ENCODE data around the gene HOMER2. TPM values are rescaled to one million over a fixed set of nuclear protein-coding genes. Genes with fewer than 3 reads are reported as not detected.

The HOMER2 gene
- total and polyA plus RNA-seq, 9 of the 15 experiments (the other 6 are each of a cell fraction or from before 2014, with no cell fraction given), result 0.13 to 0.47 (median 0.29) TPM; not detected in 1

- TF ChIP-seq SIX5 (IDR thresholded peaks at IDR 0.05; ENCODE audit: borderline replicate concordance in 1 of 2, insufficient read depth in 1 of 2, low read depth in 1 of 2, low read length in 2 of 2) (no peak), CHD1 (IDR thresholded peaks at IDR 0.05; ENCODE audit: low read length) (no peak), CTCF (IDR thresholded peaks at IDR 0.05 in 2 of 3, conservative IDR thresholded peaks at IDR 0.05 in 1 of 3; ENCODE audit: insufficient read depth in 2 of 3, low read depth in 1 of 3, low read length in 3 of 3) (no peak)
Observed at GRCh38 chr15:82970696-82971095, 18.2 kb upstream of the HOMER2 start (continued).

DNA sequence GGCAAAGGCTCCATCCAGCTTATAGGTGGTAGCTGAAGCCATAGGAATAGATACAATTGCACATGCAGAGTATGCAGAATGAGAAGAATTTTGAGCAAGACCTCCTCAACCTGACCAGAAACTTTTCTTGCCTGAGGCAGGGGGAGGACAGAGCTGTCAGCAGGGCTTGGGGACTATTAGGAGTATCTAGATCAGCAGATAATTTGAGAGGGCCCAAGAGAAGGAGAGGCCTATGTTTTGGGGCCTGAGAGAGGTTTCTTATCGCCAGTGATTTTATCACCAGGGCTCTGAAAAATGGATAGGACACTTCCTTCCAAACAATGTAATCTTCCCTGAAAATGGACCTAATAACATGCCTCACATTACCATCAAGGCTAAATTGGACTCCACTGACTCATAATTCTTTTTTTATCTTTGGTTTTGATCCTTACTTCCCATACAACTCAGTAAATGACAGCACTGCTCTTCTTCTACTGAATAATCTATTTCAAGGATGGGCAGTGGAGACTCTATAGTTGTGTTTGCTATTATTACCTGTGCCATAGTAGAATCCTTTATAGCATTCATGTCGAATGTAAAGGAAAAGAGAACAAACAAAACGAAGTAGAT, 17.7 kb upstream of the HOMER2 start:
- CTCF ChIA-PET (ENCODE audit: low intra/inter-chr PET ratio), result no interaction called here
- DNase-seq (ENCODE audit: extremely low read depth in 1 of 4, low spot score in 3 of 4), result no peak
- Histone ChIP-seq H3K79me2 (ENCODE audit: control insufficient read depth, insufficient read depth, low read length) (no peaks in the 10 kb centered on the region), H3K9me3 (replicated peaks; ENCODE audit: control insufficient read depth, insufficient read depth, low read depth, low read length) (no peaks in the 10 kb centered on the region), H3K4me1 (replicated peaks in 1 of 2; ENCODE audit: control insufficient read depth in 2 of 2, insufficient read depth in 2 of 2, low read length in 2 of 2) (no peaks in the 10 kb centered on the region), H2AFZ (ENCODE audit: low read depth, low read length) (no peak overlapping the region), H3K9me1 (ENCODE audit: control insufficient read depth, insufficient read depth, low read length) (no peaks in the 10 kb centered on the region), H3K9ac (ENCODE audit: insufficient read depth in 1 of 2, low read depth in 2 of 2, low read length in 2 of 2) (no peak overlapping the region), H4K20me1 (replicated peaks; ENCODE audit: control insufficient read depth, insufficient read depth, low read length) (no peaks in the 10 kb centered on the region), H3K27ac (ENCODE audit: extremely low read depth, low read depth, low read length) (no peak overlapping the region), H3K36me3 (ENCODE audit: control insufficient read depth, insufficient read depth, low read length) (no peaks in the 10 kb centered on the region), H3K4me3 (no peak overlapping the region), H3K27me3 (ENCODE audit: control insufficient read depth in 2 of 2, insufficient read depth in 2 of 2, low read length in 2 of 2) (peaks cover 4 to 12% of the 10 kb centered on the region in 2 experiments; a peak in 4 of 5 replicates), H3K4me2 (ENCODE audit: insufficient read depth, low read length) (no peak overlapping the region)
- in situ Hi-C loops (cut with MboI) (no loop called here), intact Hi-C loops (cut with micrococcal nuclease) (no loop called here)
- BruUV-seq (replicated peaks), result no TSS peak
- FAIRE-seq, result no peak
- POLR2A ChIA-PET, result interaction anchor here (1.2 to 1.6 kb wide), 2 partner anchors 9 to 13 kb away, joined by 5 read pairs; no protein-coding TSS in a partner anchor
- no peak for ATAC-seq
- WGBS (ENCODE audit: insufficient coverage, low coverage, missing lambda C conversion rate), result 0% methylated on average over 3 of the region's 3 CpGs
- TF ChIP-seq CEBPG (CRISPR knock-in tag; IDR thresholded peaks at IDR 0.05) (no peak), CEBPG (tag; conservative IDR thresholded peaks at IDR 0.05 in 1 of 2, IDR thresholded peaks at IDR 0.05 in 1 of 2) (no peak), PBX2 (CRISPR knock-in tag; IDR thresholded peaks at IDR 0.05; ENCODE audit: low read depth) (no peak), PBX2 (tag; conservative IDR thresholded peaks at IDR 0.05; ENCODE audit: low read depth) (0 out of 2 replicates have a peak, but pooled peaks have one; percentile 12)

Data from K562 (cell line).